Measurements from ENCODE around the gene VEGFA.
A peak's percentile ranks its signal among the peaks of the same experiment; 100 is the strongest.

Gene VEGFA

GRCh38 chr6:43769526-43770371 is at the start of gene VEGFA:
Gene VEGFA, plus strand, starts transcription at chr6:43770211.
- DNase-seq: peak; percentile 74

- no peak for DNase-seq
Measured at GRCh38 chr6:43720999-43721398, 49.0 kb upstream of the VEGFA start.

- DNase-seq: no peak
Measured at GRCh38 chr6:43722920-43723545, 47.0 kb upstream of the VEGFA start.

- peak; percentile 79 for DNase-seq
Measured at GRCh38 chr6:43723737-43724295, 46.2 kb upstream of the VEGFA start.

DNA sequence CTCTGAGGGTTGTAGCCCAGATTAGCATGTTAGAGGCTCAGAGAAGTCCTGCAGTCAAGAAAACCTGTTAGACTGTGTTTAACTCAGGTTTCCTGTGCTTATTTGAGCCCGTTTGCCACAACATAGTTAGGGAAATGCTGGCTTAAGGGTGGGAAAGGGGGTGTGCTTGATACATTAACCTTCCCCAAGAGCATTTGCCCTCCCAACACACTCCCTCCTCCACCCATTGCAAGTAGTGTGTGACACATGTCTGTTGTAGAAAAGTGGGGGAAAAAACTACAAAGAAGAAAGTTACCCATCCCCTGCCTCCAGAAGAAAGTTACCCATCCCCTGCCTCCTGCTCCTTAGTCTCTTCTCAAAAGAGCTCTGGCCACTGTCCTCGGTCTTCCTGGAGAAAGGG is 45.7 kb upstream of the VEGFA start:
- no peak for DNase-seq

- peak; percentile 99 for DNase-seq
Measured at GRCh38 chr6:43724914-43725642, 44.9 kb upstream of the VEGFA start.

DNA sequence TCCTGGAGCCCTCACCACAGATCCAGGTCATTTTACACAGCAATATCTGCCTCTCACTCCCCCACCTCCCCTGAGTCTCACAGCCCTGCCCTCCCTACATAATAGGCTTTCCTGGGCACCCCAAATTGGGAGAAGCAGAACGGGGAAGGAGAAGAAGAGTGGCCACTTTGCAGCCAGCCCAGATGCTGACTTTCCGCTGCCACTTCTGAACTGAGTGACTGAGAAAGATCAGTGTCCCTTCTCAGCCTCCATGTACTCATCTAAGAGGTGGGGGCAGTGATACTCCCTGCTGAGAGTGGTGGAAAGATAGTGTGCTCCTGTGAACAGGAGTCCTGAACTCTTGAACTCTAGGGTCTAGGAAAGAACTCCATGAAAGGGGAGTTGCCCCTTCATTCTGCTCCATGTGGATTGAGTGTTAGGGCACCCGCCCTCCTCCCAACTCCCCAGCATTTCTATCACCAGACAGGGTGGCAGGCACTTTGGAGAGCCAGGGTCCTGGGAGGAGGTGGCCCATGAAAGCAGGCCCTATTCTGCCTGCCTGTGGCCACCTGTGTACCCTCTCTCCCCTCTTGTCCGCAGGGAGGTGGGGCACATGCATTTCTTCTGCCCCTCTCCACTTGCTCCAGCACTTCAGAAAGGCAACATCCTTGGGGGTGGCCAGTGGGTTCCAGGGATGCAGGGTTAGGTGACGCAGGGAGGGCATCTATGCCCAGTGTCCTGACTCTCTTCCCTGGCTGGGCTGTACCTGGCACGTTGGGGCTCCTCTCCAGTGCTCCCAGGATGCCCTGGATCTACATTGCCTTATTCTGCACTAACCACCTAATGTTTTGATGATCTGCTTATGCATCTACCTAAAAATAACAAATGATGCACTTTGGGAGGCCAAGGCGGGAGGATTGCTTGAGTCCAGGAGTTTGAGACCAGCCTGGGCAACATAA is 44.1 kb upstream of the VEGFA start:
- DNase-seq: peak; percentile 35

GRCh38 chr6:43727634-43728033 is 42.4 kb upstream of the VEGFA start:
- no peak for DNase-seq

DNA sequence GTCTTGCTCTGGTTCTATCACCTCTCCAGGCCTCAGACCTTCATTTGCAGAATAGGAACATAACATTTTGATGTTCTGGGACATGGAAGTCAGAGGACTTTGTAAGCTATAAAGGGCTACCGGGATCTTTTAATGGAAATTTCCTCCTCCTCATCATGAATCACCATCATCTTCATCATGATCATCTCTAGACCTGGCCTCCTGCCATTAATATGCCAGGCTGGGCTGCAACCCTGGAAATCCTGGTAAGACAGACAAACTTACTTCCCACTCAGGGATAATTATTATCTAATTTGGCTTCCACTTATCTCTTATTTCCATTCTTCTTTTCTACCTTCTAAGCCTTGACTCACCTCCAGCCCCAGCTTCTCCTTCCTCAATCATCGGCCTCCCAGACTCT is 41.4 kb upstream of the VEGFA start:
- no peak for DNase-seq

DNA sequence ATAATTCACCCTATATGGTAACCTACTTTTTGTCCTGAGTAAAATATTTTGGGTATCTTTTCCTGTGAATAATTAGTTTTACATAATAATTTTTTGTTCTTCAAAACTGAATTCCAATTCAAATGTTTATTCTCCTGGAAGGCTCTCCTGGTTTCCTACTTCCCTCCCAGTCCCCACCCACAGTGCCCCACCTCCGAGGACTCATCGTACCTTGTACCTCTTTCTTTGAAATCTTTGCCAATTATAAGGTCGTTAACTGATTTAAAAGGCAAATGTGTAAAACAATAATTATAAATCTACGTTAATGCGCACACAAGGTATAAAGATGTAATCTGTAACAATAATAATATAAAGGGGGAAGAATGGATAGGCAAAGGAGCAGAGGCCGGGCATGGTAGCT is 40.5 kb upstream of the VEGFA start:
- no peak for DNase-seq

DNA sequence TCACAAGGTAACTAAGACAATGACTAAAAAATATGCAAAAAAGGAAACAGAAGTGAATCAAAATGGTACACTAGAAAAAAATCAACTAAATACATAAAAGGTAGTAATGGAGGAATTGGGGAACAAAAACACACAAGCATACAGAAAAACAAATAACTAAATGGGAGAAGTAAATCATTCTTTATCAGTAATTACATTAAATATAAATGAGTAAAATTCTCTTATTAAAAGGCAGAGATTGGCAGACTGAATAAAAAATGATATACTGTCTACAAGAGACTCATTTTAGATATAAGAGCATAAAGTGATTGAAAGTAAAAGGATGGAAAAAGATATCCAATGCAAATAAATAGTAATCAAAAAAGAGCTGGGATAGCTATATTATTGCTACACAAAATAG is 39.4 kb upstream of the VEGFA start:
- no peak for DNase-seq

GRCh38 chr6:43733471-43734293 is 36.3 kb upstream of the VEGFA start:
- no peak for DNase-seq

DNA sequence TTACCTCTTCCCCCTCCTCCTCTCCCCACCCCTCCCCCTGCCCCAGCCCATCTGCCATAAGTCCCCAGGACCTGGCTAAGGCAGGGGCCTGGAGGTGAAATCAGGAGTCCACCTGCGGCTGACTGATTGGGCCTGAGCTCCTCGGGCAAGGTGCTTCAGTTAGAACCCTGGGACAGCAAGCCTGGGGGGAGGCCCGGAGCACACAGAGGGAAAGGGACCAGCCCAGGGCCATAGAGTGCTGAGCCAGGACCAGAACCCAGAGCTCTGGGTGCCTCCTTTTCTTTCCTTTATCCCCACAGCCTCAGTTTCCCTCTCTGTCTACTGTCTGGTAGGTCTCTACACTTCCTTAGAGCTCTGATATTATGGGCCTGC is 35.7 kb upstream of the VEGFA start:
- no peak for DNase-seq

DNA sequence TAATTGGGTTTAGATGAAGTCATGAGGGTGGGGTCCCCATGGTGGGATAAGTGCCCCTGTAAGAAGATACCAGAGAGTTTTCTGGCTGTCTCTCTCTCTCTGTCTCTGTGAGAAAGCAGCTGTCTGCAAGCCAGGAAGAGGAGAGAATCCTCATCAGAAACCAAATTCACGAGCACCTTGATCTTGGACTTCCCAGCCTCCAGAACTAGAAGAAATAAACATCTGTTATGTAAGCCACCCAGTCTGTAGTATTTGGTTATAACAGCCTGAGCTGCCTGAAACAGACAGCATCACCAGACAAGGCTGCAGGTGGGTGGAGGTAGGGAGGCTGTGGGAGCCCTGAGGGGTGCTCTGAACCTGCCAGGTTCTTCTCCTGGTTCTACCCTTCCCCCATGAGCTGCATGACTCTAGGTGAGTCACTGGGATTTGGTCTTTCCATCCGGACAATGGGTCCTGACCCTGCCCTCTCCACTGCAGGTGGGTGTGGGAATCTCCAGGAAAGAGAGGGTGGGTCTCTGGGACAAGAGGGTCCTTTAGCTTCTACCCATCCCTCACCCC is 34.3 kb upstream of the VEGFA start:
- no peak for DNase-seq

GRCh38 chr6:43736211-43736786 is 33.7 kb upstream of the VEGFA start:
- no peak for DNase-seq

DNA sequence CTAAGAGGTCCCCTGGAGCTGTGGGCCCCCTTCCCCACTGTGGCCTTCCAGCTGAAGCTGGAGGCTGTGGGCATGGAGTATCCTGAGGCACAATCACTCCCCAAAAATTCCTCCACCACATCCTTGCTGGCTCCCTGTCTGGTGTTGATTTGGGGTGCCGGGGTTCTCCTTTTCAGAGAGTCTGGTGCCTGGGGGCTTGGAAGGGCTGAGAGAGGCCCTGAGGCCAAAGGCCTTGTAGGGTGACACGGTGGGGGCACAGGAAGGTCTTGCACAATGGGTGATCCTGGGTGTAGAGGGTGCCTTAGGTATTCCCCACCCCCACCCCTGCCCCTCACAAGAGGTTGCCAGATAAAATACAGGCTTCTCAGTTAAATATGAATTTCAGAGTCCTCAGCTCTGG is 33.2 kb upstream of the VEGFA start:
- no peak for DNase-seq

DNA sequence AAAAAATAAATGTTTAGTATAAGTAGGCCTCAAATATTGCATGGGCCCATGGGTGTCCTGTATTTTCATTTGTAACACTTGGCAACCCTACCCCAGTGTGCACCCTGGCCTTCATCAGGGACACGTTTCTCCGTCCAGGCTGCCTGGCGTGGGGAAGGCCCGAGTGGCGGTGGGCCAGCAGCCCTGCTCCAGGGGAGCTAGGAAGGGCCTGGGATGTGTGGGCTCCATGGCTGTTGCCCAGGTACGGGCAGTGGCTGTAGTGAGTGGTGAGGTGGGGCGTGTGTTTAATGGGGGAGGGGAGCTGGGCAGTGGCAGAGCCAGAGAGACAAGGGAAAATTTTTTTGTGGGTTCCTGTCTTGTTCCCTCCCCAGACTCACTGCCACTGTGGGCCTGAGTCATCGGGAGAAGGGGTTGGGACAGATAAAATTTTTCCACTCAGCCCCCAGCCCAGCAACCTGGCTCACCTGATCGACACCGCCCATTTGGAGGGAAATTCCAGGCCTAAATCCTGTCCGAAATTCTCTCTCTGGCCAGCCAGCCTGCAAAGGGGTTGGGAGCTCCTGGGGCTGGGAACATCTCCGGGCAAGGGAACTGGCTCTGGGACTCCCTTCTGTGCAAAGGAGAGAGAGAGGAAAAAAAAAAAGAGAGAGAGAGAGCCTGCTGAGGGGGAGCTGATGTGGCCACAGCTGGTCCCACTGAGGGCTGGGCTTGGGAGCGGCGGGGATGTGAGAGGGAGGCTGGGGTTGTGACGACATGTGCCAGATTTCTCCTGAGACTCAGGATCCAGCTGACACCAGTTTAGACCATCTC is 32.5 kb upstream of the VEGFA start:
- peak; percentile 26 for DNase-seq

DNA sequence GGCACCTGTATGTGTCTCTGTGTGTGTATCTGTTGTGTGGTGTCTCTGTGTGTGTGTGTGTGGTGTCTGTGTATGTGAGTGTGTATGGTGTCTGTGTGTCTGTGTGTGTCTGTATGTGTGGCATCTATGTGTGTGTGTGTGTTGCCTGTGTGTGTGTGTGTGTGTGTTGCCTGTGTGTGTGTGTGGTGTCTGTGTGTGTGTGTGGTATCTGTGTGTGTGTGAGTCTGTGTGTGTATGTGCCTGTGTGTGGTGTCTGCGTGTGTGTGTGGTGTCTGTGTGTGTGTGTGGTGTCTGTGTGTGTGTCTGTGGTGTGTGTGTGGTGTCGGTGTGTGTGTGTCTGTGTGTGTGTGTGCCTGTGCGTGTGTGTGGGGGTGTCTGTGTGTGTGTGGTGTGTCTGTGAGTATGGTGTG is 31.7 kb upstream of the VEGFA start:
- DNase-seq: no peak

DNA sequence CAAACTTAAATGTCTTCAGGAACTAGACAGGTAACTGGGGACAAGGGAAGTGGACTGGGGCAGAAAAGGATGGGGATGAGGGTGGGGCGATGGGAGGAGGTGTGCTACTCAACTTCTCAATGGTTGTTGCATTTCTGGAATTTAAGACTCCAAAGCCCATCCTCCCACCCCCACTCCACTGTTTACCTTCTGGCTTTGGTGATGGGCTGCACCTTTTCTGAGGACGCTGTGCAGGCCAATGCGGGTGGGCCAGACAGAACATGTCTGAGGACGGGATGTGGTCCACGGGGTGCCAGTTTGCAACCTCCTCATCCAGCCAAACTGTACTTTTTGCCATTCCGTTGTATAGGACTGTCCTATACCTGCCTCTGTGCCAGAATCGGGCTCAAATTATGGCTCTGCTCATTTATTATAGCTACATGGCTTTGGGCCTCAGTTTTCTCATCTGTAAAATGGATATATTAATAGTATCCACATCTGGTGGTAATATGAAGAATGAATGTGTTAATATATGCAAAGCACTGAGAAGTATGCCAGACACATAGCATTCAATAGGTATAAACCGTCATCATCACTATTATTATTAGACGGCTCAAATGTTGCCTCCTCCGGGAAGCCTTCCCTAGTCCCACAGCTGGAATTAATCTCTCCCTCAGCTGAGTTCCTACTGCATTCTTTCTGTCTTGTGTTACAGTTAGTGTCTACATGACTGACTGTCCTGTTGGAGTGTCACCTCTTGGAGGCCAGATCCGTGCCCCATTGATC is 31.0 kb upstream of the VEGFA start:
- DNase-seq: no peak
